RWPE1 (cell line): Measurements from ENCODE around the gene STON2.
A peak's percentile ranks its signal among the peaks of the same experiment; 100 is the strongest.

Experiments
- CTCF ChIA-PET: fragments of 350-600 bp; sonication (Branson Sonifier 250); formaldehyde crosslinking; extraction: SDS; loops from one replicate; lab custom pipeline; 2021; lab: Yijun Ruan, JAX
- POLR2A ChIA-PET: fragments of 400-600 bp; formaldehyde crosslinking; extraction: SDS; loops from one replicate; lab custom pipeline; 2020; ENCODE audit warnings: antibody characterized with exemption; ENCODE audit not compliant: low non-redundant PET; lab: Yijun Ruan, JAX
- DNase-seq: peaks from one replicate; pipeline ENCODE4 v3.0.0; 2012; ENCODE audit warnings: low spot score
- H3K27ac ChIP-seq: fragments of 450-650 bp; 2 replicates; pipeline ENCODE4 v1.5.1; 2017
- CTCF ChIP-seq: fragments of 450-650 bp; conservative IDR thresholded peaks from 2 replicates; pipeline ENCODE4 v1.5.1; 2017; ENCODE audit warnings: low read depth, mild to moderate bottlenecking

STON2 gene

DNA sequence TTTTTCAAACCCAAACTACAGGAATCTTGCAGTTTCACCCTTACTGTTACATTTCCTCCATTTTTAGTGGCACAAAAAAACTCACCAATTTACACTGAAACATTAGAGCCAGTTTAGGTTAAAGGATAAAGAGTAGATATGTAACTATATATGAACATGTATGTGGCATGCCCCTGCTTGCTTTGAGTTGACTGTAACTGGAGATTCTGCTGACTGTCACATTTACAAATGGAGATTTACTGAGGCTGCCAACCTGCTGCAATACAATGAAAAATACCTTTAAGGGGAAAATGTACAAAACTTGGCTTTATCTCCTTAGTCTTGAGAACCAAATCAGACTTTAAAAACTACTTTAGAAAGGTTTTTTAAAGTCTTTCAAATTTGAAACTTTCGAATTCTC, 28.3 kb downstream of the STON2 start:
- H3K27ac ChIP-seq, result peak overlapping the region; percentile 84
- POLR2A ChIA-PET, result interaction anchor here (0.6 kb wide), 1 partner anchor 202 kb away, joined by 3 read pairs; no protein-coding TSS in a partner anchor
- TF ChIP-seq CTCF, result no peak
- DNase-seq, result no peak
- CTCF ChIA-PET, result no interaction called here

GRCh38 chr14:81367563-81367962, 32.6 kb downstream of the STON2 start:
- peak overlapping the region; percentile 82 for H3K27ac ChIP-seq
- DNase-seq, result no peak
- POLR2A ChIA-PET, result interaction anchor here (0.6 kb wide), 1 partner anchor 15 kb away, joined by 3 read pairs; no protein-coding TSS in a partner anchor
- no peak for TF ChIP-seq CTCF
- CTCF ChIA-PET, result interaction anchor here (0.8 kb wide), 1 partner anchor 92 kb away, joined by 3 read pairs; no protein-coding TSS in a partner anchor

DNA sequence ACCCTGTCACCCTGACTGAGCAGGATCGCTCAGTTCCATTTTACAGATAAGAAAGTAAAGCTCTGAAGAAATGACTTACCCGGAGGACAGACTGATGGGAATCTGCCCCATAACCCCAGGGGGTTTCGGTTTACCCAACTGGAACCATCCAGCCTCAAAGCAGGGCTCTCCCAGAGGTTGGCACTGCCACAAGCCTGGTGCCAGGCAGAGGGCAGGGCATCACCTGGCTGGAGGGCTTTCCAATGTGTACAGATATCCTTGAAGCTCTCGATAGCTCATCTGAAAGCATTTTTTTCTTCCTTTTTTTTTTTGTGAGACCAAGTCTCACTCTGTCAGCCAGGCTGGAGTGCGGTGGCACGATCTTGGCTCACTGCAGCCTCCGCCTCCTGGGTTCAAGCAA, 33.2 kb downstream of the STON2 start:
- no peak for TF ChIP-seq CTCF
- CTCF ChIA-PET, result interaction anchor here (0.7 kb wide), 1 partner anchor 52 kb away, joined by 5 read pairs; no protein-coding TSS in a partner anchor
- peak overlapping the region; percentile 82 for H3K27ac ChIP-seq
- POLR2A ChIA-PET, result no interaction called here
- DNase-seq, result no peak

GRCh38 chr14:81366214-81366613, 33.9 kb downstream of the STON2 start:
- ChIA-PET POLR2A (no interaction called here), CTCF (no interaction called here)
- peak overlapping the region; percentile 82 for H3K27ac ChIP-seq

GRCh38 chr14:81363746-81364378, 36.3 kb downstream of the STON2 start:
- H3K27ac ChIP-seq, result no peak overlapping the region
- ChIA-PET CTCF (interaction anchor here (0.8 kb wide), 1 partner anchor 70 kb away, joined by 3 read pairs; no protein-coding TSS in a partner anchor), POLR2A (no interaction called here)
- peak; percentile 30 for DNase-seq
- TF ChIP-seq CTCF, result no peak

More at GRCh38 chr14:81366214-81366613, 33.9 kb downstream of the STON2 start:
- TF ChIP-seq CTCF, result no peak
- peak; percentile 44 for DNase-seq

DNA sequence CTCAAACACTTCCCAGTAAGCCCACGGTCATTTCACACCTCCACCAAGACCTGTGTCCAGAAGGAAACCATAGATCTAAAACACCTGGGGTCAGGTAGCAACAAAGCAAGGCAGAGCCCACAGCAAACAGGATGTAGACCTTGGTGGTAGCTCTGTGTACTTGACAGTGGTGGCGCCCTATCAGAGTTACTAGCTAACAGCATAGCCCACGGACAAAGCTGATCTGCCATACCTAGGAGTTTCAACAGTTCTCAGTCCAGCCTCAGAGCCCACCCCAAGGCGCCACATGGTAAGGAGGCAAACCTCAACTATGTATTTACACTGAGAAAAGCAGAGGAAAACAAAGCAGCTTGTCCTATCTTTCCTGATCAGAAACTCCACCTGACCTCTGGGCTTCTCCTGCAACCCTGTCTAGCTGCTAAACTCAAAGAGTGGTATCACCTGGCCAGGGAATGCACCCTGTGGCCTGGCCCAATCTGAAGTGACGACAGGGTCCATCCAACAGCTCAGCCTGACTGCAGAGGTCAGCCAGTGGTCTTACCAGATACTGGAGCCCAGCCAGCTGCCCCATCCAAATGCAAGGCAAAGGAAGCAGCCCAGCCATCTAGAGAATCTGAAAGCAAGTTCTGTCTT, 46.3 kb downstream of the STON2 start:
- TF ChIP-seq CTCF, result no peak
- CTCF ChIA-PET, result no interaction called here
- no peak for DNase-seq
- POLR2A ChIA-PET, result interaction anchor here (0.6 kb wide), 1 partner anchor 102 kb away, joined by 4 read pairs; no protein-coding TSS in a partner anchor
- H3K27ac ChIP-seq, result no peak overlapping the region
